Ascending aorta (tissue), 2 donors: ENCODE measurements around the gene C20orf204. TPM values are rescaled to one million over a fixed set of nuclear protein-coding genes. Genes with fewer than 3 reads are reported as not detected.
A peak's percentile ranks its signal among the peaks of the same experiment; 100 is the strongest.

Source experiments
- DNase-seq, 2 donors: peaks; one replicate each; pipeline ENCODE4 v3.0.0-alpha.2; 2019; ENCODE audit warnings: low spot score in 2 of 2
- H3K27ac ChIP-seq, 2 donors: fragments of 200-600 bp; sonication (generic); one replicate each; pipeline ENCODE4 v1.5.1; 2016 to 2017; ENCODE audit warnings: mild to moderate bottlenecking in 1 of 2
- H3K27me3 ChIP-seq: fragments of 200-600 bp; sonication (generic); one replicate; pipeline ENCODE4 v1.5.1; 2017
- H3K36me3 ChIP-seq, 2 donors: fragments of 200-600 bp; sonication (generic); one replicate each; pipeline ENCODE4 v1.5.1; 2016
- H3K4me1 ChIP-seq, 2 donors: fragments of 200-600 bp; sonication (generic); one replicate each; pipeline ENCODE4 v1.5.1; 2016 to 2017; ENCODE audit warnings: mild to moderate bottlenecking in 1 of 2
- H3K4me3 ChIP-seq, 2 donors: fragments of 200-600 bp; sonication (generic); one replicate each; pipeline ENCODE4 v1.5.1; 2016 to 2017; ENCODE audit warnings: mild to moderate bottlenecking in 1 of 2
- H3K9me3 ChIP-seq, 2 donors: fragments of 200-600 bp; sonication (generic); one replicate each; pipeline ENCODE4 v1.5.1; 2016
- intact Hi-C: fragments of 100-400 bp; cut with DNase I; formaldehyde crosslinking; loops from one replicate; pipeline ENCODE4 v1.15.1; 2023
- total RNA-seq: library from RNA; depleted of rRNA; stranded (reverse); fragments of >200 nt; gene quantifications from one replicate; pipeline ENCODE4 v1.1.0, GENCODE V29; 2016
- TF ChIP-seq, protein P1 (sequence below), 3 experiments: fragments of 200-600 bp in 2 of 3; fragments of 450-650 bp in 1 of 3; sonication (generic) in 2 of 3; IDR thresholded peaks; one replicate each; pipeline ENCODE4 v1.5.1; 2016 to 2019; ENCODE audit warnings: antibody characterized with exemption in 3 of 3, mild to moderate bottlenecking in 1 of 3, moderate library complexity in 1 of 3

The C20orf204 gene
- total RNA-seq, 1 donor from 2014 or later, result not detected

DNA sequence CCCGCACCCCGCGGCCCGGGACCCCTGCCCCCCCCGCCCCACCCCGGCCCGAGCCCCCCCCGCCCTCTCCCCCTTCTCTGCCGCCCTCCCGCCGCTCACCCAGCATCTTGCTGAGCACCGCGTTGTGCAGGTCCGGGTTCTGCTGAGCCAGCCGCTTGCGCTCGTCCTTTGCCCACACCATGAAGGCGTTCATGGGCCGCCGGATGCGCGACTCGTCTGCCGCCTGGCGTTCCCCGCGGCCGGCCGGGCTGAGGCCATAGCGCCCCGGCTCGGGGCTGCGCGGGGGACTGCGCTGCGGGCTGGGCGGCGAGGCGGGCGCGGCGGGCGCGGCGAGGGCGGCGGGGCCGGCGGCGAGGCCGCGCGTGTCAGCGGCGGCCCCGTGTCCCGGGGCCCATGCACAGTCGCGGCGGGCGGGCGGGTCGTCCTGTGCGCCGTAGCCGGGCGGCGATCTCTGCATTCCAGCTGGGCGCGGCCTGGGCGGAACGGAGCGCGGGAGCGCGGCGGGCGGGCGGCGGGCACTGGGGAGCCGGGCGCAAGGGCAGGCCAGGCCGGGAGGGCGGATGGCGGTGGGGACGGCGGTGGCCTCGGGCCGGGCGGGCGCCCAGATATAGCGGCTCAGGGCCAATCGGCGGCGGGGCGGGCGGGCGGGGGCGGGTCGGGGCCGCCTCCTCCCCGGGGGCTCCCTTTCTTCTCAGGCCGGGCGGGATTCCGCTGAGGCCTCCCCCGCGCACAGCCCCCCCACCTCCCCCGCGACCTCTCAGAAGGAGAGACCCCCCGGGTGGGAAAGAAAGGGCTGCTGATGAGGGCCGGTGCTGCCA, 13.3 kb downstream of the C20orf204 start, which contains the start of gene SOX18:
Gene SOX18, minus strand, starts transcription at position 580 of the 818 bp plus-strand sequence. Its CDS starts 123 bp downstream, at position 457.
- H3K27ac ChIP-seq, result peak within 1 kb of the TSS; percentile 31 to 48
- intact Hi-C loops, result loop anchor here (5.0 kb wide), 1 partner anchor 412 kb away; no protein-coding TSS in a partner anchor
- H3K36me3 ChIP-seq, result no peaks in the 10 kb centered on the region
- TF ChIP-seq, protein P1, sequence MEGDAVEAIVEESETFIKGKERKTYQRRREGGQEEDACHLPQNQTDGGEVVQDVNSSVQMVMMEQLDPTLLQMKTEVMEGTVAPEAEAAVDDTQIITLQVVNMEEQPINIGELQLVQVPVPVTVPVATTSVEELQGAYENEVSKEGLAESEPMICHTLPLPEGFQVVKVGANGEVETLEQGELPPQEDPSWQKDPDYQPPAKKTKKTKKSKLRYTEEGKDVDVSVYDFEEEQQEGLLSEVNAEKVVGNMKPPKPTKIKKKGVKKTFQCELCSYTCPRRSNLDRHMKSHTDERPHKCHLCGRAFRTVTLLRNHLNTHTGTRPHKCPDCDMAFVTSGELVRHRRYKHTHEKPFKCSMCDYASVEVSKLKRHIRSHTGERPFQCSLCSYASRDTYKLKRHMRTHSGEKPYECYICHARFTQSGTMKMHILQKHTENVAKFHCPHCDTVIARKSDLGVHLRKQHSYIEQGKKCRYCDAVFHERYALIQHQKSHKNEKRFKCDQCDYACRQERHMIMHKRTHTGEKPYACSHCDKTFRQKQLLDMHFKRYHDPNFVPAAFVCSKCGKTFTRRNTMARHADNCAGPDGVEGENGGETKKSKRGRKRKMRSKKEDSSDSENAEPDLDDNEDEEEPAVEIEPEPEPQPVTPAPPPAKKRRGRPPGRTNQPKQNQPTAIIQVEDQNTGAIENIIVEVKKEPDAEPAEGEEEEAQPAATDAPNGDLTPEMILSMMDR (IDR thresholded peaks at IDR 0.05), result no peak
- peak within 1 kb of the TSS; percentile 42 to 48 for H3K4me3 ChIP-seq
- H3K4me1 ChIP-seq, result peaks cover 0 to 3% of the 10 kb centered on the region in 2 donors
- peaks cover 13% of the 10 kb centered on the region for H3K27me3 ChIP-seq
- no peak for DNase-seq
- no peaks in the 10 kb centered on the region for H3K9me3 ChIP-seq

DNA sequence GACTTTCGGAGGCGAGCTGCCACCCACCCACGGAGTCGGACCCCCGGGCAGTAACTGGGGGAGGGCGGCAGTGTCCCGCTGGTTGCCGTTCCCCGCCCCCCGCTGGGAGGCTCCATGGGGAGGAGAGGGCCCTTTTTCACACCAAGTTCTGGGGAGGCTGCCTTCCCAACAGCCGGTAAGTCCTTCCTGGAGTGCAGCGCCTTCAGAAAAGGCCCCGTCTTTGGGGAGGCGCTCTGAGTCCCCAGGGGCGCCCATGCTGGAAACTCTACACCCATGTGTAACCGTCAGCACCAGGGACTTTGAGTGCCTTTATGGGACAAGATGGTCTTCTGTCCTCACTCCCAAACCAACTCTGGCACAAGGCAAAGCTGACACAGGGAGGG, 13.9 kb downstream of the C20orf204 start:
- peak overlapping the region; percentile 42 to 48 for H3K4me3 ChIP-seq
- H3K4me1 ChIP-seq, result peaks cover 0 to 3% of the 10 kb centered on the region in 2 donors

DNA sequence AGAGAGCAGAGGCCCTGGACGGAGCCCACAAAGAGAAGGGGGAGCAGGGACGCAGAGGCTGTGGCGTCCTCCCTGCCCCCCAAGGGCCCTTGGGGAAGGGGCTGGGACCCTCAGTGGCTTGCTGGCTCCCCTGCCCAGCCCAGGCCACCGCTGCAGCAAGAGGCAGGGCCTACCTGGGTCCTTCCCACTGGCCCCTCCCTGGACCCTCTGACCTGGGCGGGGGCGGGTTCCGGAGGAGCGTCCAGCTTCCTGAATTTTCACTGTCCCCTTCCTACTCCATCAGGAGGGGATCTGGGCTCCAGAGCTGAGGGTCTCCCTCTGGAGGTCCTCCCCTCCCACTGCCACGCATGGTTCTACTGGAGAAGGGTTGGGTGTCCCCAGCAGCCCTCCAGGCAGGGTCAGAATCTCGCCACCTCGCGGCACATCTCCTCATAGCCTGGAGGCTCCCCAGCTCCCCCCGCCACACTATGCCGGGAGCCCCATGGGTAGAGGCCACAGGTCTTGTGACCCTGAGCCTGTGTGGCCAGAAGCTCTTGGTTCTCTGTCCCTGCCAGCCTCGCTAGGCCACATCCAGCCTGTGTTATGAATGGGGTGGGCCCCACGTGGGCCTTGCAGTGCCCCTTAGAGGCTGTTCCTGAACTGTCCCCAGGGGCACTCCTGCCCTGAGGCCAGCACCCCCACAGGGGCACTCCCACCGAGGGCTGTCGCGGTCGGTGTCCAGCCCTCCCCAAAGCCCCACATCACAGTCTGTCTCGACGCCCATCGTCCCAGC, 14.5 kb downstream of the C20orf204 start:
- Histone ChIP-seq H3K4me1 (peaks cover 0 to 3% of the 10 kb centered on the region in 2 donors), H3K9me3 (no peaks in the 10 kb centered on the region), H3K4me3 (peak overlapping the region in 1 of 2 donors; percentile 48), H3K27ac (peak overlapping the region; percentile 31 to 48), H3K27me3 (peaks cover 13% of the 10 kb centered on the region), H3K36me3 (no peaks in the 10 kb centered on the region)
- DNase-seq, result no peak
- intact Hi-C loops, result no loop called here
- TF ChIP-seq, protein P1 (IDR thresholded peaks at IDR 0.05), result no peak

More for the DNA sequence above, 13.9 kb downstream of the C20orf204 start:
- H3K9me3 ChIP-seq, result no peaks in the 10 kb centered on the region
- TF ChIP-seq, protein P1 (IDR thresholded peaks at IDR 0.05), result no peak
- intact Hi-C loops, result loop anchor here (5.0 kb wide), 1 partner anchor 413 kb away; no protein-coding TSS in a partner anchor
- peaks cover 13% of the 10 kb centered on the region for H3K27me3 ChIP-seq
- peak overlapping the region in 1 of 2 donors; percentile 48 for H3K27ac ChIP-seq
- DNase-seq, result no peak
- no peaks in the 10 kb centered on the region for H3K36me3 ChIP-seq

DNA sequence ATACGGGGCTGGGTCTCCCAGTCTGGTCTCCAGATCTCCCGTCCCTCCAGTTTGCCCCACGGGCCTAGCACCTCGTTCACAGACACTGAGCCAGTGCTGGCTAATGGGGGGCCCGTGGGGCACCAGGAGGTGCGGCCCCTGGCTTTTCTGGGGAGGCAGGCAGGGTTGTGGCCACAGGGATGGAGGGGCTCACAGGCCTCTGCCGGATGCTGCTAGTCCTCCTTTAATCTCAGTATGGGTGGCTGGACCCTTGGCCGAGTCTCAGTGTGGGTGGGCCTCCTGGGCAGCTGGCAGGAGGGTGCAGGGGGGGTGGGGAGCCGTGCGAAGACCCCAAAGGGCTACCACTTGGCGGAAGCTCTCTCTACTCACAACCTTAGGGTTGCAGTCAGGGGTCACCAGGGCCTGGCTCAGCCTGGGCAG, 15.1 kb downstream of the C20orf204 start:
- no peak overlapping the region for H3K4me3 ChIP-seq
- H3K27me3 ChIP-seq, result peaks cover 13% of the 10 kb centered on the region
- DNase-seq, result no peak
- peaks cover 0 to 3% of the 10 kb centered on the region in 2 donors for H3K4me1 ChIP-seq
- intact Hi-C loops, result no loop called here
- no peaks in the 10 kb centered on the region for H3K9me3 ChIP-seq
- H3K36me3 ChIP-seq, result no peaks in the 10 kb centered on the region
- peak overlapping the region; percentile 31 to 48 for H3K27ac ChIP-seq
- TF ChIP-seq, protein P1 (IDR thresholded peaks at IDR 0.05), result no peak

DNA sequence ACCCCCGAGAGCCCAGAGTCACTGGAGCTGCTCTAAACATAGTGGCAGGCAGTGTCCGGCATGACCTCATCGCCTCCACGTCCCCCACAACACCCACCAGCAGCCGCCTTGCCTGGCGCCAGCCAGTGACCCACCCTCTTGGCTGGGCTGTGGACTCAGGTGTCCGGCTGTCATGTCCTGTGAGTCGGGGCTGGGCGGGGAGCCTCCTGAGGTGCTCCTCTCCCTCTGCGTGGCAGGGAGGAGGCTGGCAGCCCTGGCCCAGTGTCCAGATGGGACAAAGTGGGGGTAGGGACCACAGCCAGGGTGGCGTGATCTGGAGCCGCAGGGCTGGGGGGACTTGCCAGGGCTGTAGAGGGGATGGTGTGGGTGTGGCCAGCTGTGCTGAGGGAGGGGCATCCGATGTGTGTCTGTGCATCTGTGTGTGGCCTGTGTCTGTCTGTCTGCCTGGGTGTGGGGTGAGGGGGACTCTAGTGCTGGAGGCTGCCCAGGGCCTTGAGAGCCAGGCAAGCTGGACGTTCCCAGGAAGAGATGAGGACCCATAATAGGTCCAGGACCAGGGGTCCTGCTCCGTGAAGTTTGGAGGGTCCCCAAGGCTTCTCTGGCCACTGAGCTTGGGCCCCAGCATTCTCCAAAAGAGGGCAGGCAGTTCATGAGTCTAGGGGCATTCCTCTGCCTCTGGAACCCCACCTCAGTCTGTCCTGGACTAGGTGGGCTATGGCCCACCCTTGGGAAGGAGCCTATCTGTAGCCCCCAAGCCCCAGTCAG, 15.8 kb downstream of the C20orf204 start:
- H3K36me3 ChIP-seq, result no peaks in the 10 kb centered on the region
- no peak overlapping the region for H3K4me3 ChIP-seq
- H3K27ac ChIP-seq, result peak overlapping the region; percentile 12 to 49
- peaks cover 0 to 3% of the 10 kb centered on the region in 2 donors for H3K4me1 ChIP-seq
- no peaks in the 10 kb centered on the region for H3K9me3 ChIP-seq
- TF ChIP-seq, protein P1 (IDR thresholded peaks at IDR 0.05), result no peak
- intact Hi-C loops, result no loop called here
- DNase-seq, result peak in 1 of 2 donors; percentile 30
- H3K27me3 ChIP-seq, result peaks cover 13% of the 10 kb centered on the region
